NB4 (cell line): ENCODE data around the gene FKBP7.

ENCODE experiments used
- CTCF ChIP-seq: IDR thresholded peaks from one replicate; pipeline ENCODE4 v1.5.1; 2012; ENCODE audit warnings: low read depth, low read length
- MAX ChIP-seq: IDR thresholded peaks from 2 replicates; pipeline ENCODE4 v1.6.1; 2011; ENCODE audit warnings: low read depth, low read length
- POLR2A ChIP-seq: IDR thresholded peaks from 2 replicates; pipeline ENCODE4 v1.6.1; 2011; ENCODE audit warnings: mild to moderate bottlenecking; ENCODE audit not compliant: insufficient read length; ENCODE audit errors: extremely low read depth

GRCh38 chr2:178517496-178517895 is 39.1 kb upstream of the FKBP7 start:
- TF ChIP-seq CTCF (no peak), POLR2A (no peak), MAX (no peak)
